GM21515 (cell line): ENCODE data around the gene C19orf53.
A peak's percentile ranks its signal among the peaks of the same experiment; 100 is the strongest.
"Not testable (repeated sequence)": the region's sequence is repeated elsewhere in the genome, so short reads cannot be mapped to it uniquely, and the experiment has no call there.

Source experiments
- ATAC-seq: cut with Tn5 transposase; IDR thresholded peaks from one replicate; pipeline ENCODE4 v1.9.1; 2021; ENCODE audit not compliant: unreplicated experiment

The C19orf53 gene

DNA sequence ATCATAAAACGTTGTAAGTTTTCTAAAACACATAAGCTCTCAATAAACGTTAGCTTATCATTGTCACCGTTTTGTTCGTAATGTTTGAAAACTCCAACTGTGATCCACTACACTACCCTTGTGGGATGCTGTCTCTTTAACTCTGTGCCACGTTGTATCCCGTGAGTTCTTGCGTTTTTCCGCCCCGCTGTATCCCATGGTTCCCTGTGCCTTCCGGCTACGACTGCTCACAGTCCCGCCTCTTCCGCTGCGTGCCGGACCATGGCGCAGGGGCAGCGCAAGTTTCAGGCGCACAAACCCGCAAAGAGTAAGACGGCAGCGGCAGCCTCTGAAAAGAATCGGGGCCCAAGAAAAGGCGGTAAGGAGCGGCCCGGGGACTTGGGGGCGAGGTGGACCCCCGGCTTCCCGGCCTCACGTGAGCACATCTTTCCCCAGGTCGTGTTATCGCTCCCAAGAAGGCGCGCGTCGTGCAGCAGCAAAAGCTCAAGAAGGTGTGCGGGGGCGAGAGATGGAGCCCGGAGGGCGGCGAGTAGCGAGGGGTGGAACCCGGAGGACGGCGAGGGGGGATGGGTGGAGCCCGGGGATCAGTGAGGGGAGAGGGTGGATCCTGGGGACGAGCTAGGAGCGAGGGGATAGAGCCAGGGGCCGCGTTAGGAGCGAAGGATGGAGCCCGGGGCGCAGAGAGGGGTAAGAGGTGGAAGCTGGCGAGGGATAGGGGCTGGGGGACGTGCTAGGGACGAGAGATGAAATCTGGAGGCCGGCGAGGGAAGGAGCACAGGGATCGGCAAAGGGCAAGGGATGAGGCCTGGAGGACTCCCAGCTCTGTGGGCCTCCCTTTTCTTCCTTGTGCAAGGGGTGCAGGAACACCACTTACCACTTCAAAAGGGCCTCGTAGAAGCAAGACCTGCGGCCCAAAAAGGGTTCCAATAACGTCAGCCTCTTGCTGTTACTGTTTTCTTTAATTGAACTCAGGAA is at the start of gene C19orf53:
C19orf53 (plus strand) TSS at position 240 of the 975 bp plus-strand sequence; CDS start at position 262, 22 bp downstream.
- peak; percentile 86 for ATAC-seq

DNA sequence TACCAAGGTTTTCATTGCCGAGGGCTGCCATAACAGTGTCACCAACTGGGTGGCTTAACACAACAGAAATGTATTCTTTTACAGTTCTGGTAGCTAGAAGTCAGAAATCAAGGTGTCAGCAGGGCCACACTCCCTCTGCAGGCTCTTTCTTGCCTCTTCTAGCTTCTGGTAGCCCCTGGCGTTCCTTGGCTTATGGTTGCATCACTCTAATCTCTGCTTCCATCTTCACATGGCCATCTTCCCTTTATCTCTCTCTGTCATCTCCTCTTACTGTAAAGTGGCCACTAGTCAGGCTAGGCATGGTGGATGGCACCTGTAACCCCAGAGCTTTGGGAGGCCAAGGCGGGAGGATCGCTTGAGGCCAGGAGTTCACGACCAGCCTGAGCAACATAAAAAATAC is 47.9 kb upstream of the C19orf53 start:
- ATAC-seq, result no peak

DNA sequence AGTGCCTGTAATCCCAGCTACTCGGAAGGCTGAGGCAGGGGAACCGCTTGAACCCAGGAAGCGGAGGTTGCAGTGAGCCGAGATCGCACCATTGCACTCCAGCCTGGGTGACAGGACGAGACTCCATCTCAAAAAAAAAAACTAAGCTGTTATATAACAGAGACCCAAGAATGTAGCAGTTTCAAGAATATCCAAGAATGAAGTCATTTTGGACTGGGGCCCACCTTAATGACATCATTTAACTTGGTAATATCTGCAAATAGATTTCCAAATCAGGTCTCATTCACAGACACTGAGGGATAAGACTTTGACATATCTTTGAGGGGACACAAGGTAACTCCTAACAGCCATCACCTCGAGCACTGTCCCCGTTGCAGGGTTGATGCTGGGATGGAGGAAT is 46.5 kb upstream of the C19orf53 start:
- no peak for ATAC-seq

DNA sequence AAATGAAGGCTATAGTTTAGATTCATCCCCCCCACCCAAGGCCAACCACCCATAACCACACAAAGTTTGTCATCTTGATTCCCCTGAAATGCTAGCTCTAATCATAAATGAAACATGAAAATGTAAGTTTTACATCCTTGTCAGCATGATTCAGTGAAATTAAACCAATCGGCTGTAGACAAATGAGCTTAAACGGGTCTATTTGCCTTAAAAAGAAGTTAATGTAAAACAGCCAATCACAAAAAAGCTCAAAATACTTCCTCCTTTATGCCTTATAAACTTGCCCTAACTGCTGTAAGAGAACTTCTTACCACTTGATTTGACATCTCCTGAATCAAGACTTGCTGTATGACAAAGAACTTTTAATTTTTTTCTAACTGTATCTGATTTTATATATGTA is 44.4 kb upstream of the C19orf53 start:
- ATAC-seq, result no peak

DNA sequence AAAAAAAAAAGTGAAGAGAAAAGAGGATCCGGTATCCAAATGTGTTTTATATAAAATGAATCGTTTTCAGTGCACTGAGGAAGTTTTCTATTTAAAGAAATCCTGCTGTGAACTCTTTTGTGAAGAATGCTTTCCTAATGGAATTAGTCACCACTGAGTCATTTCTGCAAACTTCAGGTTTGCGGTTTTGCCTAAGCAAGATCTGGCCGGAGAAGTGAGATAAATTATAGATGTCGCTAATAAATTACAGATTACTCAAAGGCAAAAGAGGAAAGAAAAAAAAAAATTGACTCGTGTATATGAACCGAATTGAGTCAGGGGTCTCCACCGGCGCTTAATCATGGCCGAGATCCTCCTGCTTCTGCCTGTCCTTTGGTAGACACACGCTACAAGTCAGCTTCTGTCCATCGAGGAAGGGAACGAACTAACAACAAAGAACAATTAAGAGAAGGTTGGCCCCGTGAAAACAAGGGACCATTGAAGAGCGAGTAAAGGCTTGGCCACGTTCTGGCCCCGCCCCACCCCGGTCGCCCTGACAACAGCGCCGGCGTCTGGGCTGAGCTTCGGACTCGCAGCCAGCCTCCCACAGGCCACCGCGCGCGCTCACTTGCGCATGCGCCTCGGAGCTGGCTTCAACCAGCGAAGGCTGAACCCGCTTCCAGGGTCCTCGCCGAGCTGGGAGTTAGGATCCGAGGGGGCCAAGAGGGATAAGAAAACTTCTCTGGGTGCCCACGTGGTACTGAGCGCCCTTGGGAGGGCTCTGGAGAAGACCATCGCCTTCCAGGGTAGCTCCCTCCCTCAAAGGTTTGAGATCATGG is 42.9 kb upstream of the C19orf53 start:
- peak; percentile 94 for ATAC-seq

DNA sequence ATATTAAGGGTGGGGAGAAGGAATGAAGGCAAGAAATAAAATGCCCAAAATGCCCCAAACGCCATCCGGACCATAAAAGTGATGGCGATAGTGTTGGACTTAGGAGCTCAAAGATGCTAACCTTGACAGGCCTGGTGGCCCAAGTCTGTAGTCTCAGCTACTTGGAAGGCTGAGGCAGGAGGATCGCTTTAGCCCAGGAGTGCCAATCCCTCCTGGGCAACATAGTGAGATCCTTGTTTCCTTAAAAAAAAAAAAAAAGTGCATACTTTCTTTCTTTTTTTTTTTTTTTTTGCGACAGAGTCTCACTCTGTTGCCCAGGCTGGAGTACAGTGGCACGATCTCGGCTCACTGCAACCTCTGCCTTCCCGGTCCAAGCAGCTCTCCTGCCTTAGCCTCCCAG is 41.9 kb upstream of the C19orf53 start:
- no peak for ATAC-seq

DNA sequence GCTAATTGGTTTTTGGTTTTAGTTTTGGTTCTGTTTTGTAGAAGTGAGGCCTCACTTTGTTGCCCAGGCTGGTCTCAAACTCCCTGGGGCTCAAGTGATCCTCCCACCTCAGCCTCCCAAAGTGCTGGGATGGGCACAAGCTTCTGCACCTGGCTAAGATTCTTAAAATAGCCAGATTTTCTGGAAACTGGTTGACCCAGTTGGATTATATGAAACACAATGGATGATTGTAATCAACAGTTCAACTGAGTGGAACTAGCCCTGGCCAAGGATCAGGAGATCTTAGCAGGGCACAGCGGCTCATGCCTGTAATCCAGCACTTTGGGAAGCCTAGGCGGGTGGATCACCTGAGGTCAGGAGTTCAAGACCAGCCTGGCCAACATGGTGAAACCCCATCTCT is 39.5 kb upstream of the C19orf53 start:
- ATAC-seq, result no peak

DNA sequence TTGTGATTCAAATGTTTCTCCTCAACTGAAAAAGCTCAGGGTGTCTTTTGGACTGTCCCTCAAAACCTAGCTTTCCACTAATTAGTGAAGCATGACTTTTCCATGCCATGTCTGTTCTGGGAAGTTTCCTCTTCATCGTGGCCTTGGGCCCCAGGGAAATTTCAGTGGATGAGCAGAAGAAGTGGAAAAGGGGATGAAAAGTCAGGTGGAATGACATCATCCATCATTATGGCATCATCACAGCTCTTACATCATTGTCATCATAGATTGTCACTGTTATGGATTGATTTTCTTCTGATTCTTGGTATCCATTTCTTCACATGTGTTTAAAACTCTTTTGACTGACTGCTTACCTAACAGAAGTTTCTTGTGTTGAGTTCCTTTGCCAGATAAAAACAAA is 36.2 kb upstream of the C19orf53 start:
- ATAC-seq, result no peak

DNA sequence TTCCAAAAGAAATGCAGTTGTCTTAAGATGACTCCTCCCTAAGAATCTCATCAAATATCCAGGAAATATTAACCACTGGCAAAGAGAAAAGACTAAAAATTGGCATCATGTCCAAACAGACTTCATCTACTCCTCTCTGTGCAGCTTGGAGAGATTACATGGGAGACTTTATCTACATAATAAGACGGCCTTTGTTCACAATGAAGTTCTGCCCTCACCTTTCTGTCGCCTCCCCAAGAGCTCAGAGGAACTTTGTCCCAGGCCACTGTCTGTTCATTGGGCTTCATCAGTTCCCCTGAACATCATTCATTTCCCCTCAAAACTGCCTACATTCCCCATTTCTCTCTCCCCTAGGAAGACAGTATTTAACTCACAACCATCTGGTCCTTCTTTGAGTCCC is 32.4 kb upstream of the C19orf53 start:
- no peak for ATAC-seq

DNA sequence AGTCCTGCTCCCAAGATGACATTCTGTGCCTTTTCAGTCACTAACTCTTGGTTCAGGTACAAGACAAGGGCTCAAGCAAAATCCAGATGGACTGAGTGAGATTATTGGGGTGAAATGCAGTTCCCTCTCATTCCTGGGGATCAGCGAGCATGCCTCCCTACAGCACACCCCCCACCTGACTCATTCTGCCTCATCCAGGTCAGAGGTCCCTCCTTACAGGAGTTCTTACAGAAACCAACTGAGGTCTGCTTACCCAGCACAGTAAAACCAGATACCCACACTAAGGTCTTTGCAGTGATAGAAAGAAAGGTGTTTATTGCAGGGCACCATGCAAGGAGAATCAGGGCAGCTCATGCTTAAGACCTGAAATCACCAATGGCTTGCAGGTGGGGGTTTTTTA is 31.5 kb upstream of the C19orf53 start:
- no peak for ATAC-seq

DNA sequence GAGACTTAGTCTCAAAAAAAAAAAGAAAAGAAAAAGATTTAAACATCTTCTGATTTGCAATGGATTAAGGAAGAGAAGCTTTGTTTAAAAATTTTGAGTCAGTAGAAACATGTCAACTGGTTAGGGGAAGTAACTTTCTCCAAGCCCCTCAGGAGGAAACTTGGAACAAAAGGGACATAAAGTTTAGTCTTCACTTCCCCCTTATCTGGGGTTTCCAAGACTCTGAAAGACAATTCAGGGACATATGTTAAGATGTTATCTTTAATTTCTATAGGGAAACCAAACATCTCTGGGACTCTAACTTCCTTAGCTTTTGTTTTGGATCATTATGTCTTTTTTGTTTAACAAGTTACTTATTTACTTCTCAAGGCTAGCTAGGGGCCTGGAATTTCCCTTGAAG is 30.1 kb upstream of the C19orf53 start:
- no peak for ATAC-seq

DNA sequence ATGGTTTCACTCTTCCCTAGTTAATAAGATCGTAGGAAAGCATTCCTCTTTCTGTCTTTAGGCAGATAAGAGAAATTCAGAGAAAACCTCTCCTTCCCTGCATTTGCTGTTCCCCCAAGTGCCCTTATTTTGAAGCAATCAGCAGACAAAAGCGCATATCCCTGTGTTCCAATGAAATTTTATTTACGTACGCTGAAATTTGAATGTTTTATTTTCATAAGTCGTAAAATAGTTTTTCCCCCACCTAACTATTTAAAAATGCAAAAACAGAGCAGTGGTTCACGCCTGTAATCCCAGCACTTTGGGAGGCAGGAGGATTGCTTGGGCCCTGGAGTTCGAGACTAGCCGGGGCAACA is 27.2 kb upstream of the C19orf53 start:
- no peak for ATAC-seq

DNA sequence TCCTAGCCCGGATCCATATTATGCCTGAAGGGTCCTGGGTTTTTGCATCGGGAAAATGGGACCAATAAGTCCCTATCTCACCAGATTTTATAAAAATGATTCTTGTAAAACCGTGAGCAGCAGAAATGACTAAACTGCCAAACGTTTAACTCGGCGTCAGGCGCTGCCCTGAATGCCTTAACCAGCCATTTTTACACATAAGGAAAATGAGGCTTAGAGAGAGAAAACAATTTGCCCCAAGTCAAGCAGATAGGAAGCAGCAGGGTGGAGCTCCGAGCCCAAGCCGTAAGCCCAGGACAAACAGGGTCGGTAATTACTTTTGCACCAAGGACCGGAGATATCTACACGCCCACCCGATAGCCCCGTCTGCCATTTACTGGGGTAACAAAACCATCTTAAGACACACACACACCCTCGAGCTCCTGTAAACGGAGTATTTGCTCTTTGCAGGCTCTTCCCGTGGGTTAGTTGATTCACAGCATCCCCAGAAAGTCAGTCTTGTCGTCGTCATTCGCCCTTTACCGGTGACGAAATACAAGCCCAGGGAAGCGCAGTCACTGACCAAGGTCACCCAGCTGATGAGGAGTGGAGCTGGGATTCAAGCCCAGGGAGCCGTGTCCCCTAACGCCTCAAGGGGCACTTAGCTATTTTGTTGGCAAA is 26.0 kb upstream of the C19orf53 start:
- no peak for ATAC-seq

DNA sequence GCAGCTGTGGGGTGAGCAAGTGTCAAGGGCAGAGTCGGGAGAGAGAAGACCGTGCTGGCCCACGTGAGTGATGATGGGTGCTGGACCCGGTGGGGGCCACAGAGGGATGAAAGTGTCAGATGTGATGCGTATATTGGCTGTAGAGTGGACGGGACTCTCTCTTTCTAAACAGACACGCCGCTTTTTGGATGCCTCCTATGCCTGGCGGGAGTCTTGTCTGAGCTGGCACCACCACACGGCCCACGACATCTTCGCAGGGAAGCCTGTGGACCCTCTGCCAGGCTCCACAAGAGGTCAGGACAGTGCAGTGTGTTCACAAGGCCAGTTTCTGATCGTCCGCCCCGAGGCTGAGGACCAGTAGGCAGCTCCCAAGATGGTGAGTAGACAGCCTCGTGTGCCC is 22.8 kb upstream of the C19orf53 start:
- no peak for ATAC-seq

DNA sequence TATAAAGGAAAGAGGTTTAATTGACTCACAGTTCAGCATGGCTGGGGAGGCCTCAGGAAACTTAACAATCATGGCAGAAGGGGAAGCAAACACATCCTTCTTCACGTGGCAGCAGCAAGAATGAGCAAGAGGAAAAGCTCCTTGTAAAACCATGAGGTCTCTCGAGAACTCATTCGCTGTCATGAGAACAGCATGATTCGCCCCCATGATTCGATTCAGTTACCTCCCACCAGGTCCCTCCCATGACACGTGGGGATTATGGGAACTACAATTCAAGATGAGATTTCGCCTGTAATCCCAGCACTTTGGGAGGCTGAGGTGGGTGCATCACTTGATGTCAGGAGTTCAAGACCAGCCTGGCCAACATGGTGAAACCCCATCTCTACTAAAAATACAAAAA is 20.6 kb upstream of the C19orf53 start:
- ATAC-seq, result not testable (repeated sequence)

DNA sequence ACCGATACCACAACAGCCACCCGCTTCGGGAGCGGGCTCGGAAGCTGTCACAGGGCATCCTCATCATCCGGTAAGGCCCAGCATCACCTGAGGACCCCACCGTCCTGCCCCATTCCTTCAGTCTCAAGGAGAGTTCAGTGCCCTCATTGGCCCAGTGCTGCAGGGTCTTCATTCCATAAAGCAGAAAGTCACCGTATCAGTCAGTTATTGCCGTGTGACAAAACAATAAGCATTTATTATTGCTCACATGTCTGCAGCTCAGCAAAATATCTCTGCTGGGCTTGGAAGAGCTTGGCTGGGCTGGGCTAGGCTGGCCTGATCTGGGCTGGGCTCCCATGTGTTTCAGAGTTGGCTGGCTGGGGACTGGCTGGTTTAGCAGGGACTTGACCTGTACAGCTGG is 18.0 kb upstream of the C19orf53 start:
- ATAC-seq, result no peak

DNA sequence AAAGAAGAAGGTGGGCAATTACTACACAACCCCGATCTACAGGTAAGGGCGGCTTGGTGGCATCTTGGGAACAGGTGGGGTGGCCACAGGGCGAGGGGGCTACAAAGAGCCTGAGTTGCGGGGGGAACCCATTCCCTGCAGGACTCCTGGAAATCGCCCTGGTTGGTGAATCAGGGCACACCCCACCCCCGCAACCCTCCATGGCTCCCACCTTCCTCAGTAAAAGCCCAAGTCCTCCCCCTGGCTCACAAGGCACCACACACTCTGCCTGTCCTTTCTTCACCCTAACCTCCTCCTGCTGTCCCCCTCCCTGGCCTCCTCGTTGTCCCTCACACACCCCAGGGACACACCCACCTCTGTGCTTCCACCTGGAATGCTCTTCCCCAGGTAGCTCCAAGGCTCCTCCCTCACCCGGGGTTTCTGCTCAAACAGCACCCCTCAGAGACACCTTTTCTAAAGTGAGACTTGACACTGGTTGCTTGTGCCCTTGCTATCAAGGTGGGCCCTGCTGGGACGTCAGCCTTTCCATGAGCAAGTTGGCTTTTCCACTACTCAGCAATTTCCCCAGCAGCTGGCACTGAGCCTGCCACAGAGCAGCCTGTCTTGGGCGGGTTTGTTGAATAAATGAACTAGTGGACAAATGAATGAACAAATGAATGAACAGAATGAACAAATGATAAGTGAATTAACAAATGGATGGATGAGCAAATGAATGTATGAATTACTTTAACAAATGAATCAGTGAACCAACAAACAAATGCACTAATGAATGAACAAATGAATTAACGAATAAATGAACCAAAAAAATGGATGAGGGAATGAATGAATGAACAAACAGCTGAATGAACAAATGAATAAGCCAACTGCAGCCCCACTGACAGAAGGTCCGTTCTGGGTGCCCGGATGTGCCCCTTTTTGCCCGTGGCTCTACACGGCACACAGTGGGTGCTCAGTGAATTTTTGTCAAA is 16.2 kb upstream of the C19orf53 start:
- ATAC-seq, result no peak

DNA sequence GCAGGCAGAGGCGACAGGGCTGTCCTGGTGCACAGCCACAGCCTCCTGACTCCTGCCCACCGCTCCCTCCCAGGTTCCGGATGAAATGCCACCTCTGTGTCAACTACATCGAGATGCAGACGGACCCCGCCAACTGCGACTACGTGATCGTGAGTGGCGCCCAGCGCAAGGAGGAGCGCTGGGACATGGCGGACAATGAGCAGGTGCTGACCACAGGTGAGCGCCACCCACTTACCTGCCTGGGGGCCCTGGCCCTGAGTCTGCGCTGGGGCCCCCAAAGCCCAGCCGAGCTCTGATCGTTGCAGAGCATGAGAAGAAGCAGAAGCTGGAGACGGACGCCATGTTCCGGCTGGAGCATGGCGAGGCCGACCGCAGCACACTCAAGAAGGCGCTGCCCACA is 15.5 kb upstream of the C19orf53 start:
- ATAC-seq, result no peak

DNA sequence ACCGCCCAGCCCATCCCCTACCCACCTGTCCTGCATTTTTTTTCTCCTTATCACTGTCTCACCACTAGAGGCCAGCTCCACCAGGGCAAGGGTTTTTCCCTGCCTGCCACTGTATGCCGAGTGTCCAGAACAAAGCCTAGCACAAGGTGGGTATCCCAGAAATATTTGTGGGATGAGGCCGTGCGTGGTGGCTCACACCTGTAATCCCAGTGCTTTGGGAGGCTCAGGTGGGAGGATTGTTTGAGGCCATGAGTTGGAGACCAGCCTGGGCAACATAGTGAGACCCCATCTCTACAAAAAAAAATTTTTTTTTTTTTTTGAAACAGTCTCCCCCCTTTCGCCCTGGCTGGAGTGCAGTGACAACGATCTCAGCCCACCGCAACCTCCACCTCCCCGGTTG is 12.8 kb upstream of the C19orf53 start:
- no peak for ATAC-seq

DNA sequence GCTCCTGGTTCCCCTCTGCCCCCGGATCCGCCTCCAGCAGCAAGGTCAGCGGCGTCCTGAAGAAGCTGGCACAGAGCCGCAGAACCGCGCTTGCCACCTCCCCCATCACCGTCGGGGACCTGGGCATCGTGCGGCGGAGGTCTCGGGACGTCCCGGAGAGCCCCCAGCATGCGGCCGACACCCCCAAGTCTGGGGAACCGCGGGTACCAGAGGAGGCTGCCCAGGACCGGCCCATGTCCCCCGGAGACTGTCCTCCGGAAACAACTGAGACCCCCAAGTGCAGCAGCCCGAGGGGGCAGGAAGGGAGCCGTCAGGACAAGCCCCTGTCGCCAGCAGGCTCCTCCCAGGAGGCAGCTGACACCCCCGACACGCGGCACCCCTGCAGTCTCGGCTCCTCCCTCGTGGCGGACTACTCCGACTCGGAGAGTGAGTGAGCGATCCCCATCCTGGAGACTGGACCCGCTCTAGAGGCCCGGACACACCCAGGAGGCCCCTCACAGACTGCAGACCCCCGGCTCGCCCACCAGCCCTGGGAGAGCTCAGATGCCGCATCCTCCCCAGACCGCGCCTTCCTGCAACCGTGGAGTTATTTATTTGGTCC is 11.5 kb upstream of the C19orf53 start:
- ATAC-seq, result no peak
